HFFc6 (cell line): ENCODE measurements around the gene ULBP3. TPM values are rescaled to one million over a fixed set of nuclear protein-coding genes. Genes with fewer than 3 reads are reported as not detected.

Experiments used
- DNase-seq: peaks from one replicate; pipeline ENCODE4 v3.0.0-alpha.2; 2018
- H3K27ac Mint-ChIP-seq: 2 replicates; pipeline ENCODE4 v1.8.0; 2020; ENCODE audit warnings: mild to moderate bottlenecking, mixed read lengths
- H3K27me3 Mint-ChIP-seq: 2 replicates; pipeline ENCODE4 v1.8.0; 2021; ENCODE audit warnings: mild to moderate bottlenecking, moderate library complexity, mixed read lengths; ENCODE audit not compliant: insufficient read depth
- H3K36me3 Mint-ChIP-seq: 2 replicates; pipeline ENCODE4 v1.8.0; 2021; ENCODE audit warnings: low read depth, mixed read lengths
- H3K4me1 Mint-ChIP-seq: 2 replicates; pipeline ENCODE4 v1.8.0; 2020; ENCODE audit warnings: low read depth, mixed read lengths
- H3K4me3 Mint-ChIP-seq: 2 replicates; pipeline ENCODE4 v1.8.0; 2020; ENCODE audit warnings: mild to moderate bottlenecking, moderate library complexity, mixed read lengths
- H3K9me3 Mint-ChIP-seq: 2 replicates; pipeline ENCODE4 v1.8.0; 2020; ENCODE audit warnings: mild to moderate bottlenecking, mixed read lengths
- total RNA-seq, 6 experiments: library from RNA; stranded (reverse); fragmentation: NEBNext Ultra II Directional; extraction: Animal tissue kit (Norgen Biotek cat#: 25700); gene quantifications; 2 replicates in 1 of 6; 3 replicates in 5 of 6; pipeline ENCODE4 v1.2.3, GENCODE V29; 2021
- TF ChIP-seq, protein P1 (sequence below): fragments of 200-600 bp; sonication (generic); IDR thresholded peaks from 2 replicates; pipeline ENCODE4 v1.5.0; 2021; ENCODE audit warnings: antibody characterized with exemption, mild to moderate bottlenecking

ULBP3 gene
- total RNA-seq, 6 experiments from 2014 or later = 11.2 to 15.8 (median 12.7) TPM

DNA sequence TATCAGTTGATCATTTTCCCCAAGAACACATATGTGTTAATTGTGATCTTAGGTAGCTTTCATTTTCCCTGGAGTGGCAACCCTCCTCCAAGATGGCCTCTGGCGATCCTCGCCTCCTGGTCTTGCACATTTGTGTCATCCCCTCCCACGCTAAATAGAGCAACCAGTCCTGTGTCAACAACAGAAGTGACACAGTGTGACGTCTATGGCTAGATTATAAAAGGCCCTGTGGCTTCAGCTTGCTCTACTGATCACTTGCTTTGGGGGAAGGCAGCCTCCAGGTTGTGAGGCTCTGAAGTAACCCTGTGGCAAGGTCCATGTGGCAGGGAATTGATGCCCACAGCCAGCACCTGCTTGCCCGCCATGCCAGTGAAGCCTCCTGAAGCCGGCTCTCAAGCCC is 43.3 kb upstream of the ULBP3 start:
- Mint-ChIP-seq H3K4me1 (no peaks in the 10 kb centered on the region), H3K36me3 (no peaks in the 10 kb centered on the region), H3K4me3 (no peak overlapping the region), H3K9me3 (no peaks in the 10 kb centered on the region; the same call in 1 of the 2 replicates), H3K27ac (no peak overlapping the region), H3K27me3 (peaks cover 18% of the 10 kb centered on the region)
- TF ChIP-seq, protein P1, sequence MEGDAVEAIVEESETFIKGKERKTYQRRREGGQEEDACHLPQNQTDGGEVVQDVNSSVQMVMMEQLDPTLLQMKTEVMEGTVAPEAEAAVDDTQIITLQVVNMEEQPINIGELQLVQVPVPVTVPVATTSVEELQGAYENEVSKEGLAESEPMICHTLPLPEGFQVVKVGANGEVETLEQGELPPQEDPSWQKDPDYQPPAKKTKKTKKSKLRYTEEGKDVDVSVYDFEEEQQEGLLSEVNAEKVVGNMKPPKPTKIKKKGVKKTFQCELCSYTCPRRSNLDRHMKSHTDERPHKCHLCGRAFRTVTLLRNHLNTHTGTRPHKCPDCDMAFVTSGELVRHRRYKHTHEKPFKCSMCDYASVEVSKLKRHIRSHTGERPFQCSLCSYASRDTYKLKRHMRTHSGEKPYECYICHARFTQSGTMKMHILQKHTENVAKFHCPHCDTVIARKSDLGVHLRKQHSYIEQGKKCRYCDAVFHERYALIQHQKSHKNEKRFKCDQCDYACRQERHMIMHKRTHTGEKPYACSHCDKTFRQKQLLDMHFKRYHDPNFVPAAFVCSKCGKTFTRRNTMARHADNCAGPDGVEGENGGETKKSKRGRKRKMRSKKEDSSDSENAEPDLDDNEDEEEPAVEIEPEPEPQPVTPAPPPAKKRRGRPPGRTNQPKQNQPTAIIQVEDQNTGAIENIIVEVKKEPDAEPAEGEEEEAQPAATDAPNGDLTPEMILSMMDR = no peak
- no peak for DNase-seq

DNA sequence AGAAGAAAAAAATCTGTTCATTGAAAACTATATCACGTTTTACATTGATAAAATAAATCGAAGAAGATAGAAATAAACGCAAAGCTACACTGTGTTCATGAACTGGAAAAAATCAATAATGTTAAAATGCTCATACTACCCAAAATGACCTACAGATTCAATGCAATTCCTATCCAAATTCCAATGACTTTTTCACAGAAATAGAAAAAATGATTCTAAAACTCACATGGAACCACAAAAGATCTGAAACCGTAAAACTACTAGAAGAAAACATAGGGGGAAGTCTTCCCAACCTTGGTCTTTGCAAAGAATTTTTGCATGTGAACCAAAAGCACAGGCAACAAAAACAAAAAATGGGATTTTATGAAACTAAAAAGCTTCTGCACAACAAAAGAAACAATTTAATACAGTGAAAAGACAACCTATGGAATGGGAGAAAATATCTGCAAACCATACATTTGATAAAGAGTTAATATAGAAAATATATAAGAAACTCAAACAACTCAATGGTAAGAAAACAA is 33.9 kb upstream of the ULBP3 start:
- Mint-ChIP-seq H3K9me3 (no peaks in the 10 kb centered on the region), H3K27me3 (peaks cover 19% of the 10 kb centered on the region), H3K36me3 (no peaks in the 10 kb centered on the region), H3K27ac (no peak overlapping the region), H3K4me1 (no peaks in the 10 kb centered on the region), H3K4me3 (no peak overlapping the region)
- no peak for DNase-seq
- TF ChIP-seq, protein P1 = no peak

DNA sequence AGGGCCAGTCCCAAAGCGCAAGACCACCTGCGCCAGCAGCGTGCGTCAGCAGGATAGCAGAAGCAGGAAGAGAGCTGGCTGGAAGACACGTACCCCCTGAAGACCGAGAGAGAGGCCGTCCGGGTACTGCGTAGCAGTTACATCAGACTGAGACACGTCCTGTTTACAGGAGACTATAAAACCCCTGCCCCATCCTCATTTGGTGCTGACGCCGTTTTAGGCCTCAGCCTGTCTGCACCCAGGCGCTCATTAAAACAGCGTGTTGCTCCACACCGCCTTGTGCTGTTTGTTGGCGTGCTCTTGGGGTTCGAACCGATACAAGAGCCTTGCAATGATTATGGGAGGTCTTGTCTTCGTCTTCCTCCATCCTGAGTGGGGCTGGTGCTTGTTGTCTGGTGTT is 31.8 kb upstream of the ULBP3 start:
- H3K36me3 Mint-ChIP-seq = no peaks in the 10 kb centered on the region
- H3K4me1 Mint-ChIP-seq = no peaks in the 10 kb centered on the region
- no peaks in the 10 kb centered on the region for H3K9me3 Mint-ChIP-seq
- TF ChIP-seq, protein P1 = no peak
- no peak for DNase-seq
- no peak overlapping the region for H3K4me3 Mint-ChIP-seq
- H3K27ac Mint-ChIP-seq = no peak overlapping the region
- peaks cover 22% of the 10 kb centered on the region for H3K27me3 Mint-ChIP-seq

DNA sequence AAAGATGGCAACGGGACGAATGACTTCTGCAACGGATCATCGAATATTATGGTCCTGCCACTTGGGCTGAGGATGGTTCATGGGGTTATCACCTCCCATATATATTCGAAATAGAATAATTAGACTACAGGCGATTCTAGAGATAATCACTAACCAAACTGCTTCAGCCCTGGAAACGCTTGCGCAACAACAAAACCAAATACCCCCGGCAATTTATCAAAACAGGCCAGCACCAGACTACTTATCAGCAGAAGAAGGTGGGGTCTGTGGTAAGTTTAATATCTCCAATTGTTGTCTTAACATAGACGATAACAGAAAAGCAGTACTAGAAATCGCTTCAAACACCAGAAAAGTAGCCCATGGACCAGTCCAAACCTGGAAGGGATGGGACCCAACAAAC is 31.0 kb upstream of the ULBP3 start:
- H3K27ac Mint-ChIP-seq = no peak overlapping the region
- no peak overlapping the region for H3K4me3 Mint-ChIP-seq
- H3K9me3 Mint-ChIP-seq = no peaks in the 10 kb centered on the region
- DNase-seq = no peak
- no peaks in the 10 kb centered on the region for H3K4me1 Mint-ChIP-seq
- TF ChIP-seq, protein P1 = no peak
- H3K36me3 Mint-ChIP-seq = no peaks in the 10 kb centered on the region
- peaks cover 27% of the 10 kb centered on the region for H3K27me3 Mint-ChIP-seq

DNA sequence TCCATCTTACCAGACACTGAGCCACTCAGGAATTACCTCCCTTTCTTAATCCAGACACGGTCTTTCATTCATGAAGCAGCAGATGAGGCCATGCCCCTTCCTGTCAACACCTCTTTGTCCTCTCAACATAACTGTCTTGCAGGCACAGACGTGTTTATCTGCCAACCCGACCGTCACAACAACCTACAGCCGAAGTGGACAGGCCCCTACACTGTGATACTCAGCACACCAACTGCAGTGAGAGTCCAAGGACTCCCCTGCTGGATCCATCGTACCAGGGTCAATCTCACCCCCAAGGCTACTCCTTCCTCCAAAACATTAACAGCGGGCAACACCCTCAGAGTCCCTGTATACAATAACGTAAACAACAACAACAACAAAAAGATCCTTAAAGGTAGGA is 30.6 kb upstream of the ULBP3 start:
- peaks cover 28% of the 10 kb centered on the region for H3K27me3 Mint-ChIP-seq
- no peak overlapping the region for H3K27ac Mint-ChIP-seq
- TF ChIP-seq, protein P1 = no peak
- H3K36me3 Mint-ChIP-seq = no peaks in the 10 kb centered on the region
- no peak overlapping the region for H3K4me3 Mint-ChIP-seq
- no peak for DNase-seq
- H3K9me3 Mint-ChIP-seq = no peaks in the 10 kb centered on the region
- H3K4me1 Mint-ChIP-seq = no peaks in the 10 kb centered on the region

DNA sequence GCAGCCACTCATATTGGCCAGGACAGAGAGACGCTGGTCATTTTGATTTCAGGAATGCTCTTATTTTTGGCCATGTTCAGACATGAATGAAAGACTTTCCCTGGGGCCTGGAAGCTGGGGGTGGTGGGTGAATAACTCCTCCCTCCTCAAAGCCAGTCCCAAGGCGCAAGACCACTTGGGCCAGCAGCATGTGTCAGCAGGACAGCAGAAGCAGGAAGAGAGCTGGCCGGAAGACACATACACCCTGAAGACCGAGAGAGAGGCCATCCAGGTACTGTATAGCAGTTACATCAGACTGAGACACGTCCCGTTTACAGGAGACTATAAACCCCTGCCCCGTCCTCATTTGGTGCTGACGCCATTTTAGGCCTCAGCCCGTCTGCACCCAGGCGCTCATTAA is 29.2 kb upstream of the ULBP3 start:
- TF ChIP-seq, protein P1 = no peak
- DNase-seq = no peak
- Mint-ChIP-seq H3K4me3 (no peak overlapping the region), H3K27ac (no peak overlapping the region), H3K36me3 (no peaks in the 10 kb centered on the region), H3K9me3 (no peaks in the 10 kb centered on the region), H3K27me3 (peaks cover 30% of the 10 kb centered on the region), H3K4me1 (no peaks in the 10 kb centered on the region)
